HFF-Myc (cell line): ENCODE results near the gene CNTNAP4.

Experiments used
- DNase-seq: peaks from one replicate; pipeline ENCODE4 v3.0.0-alpha.2; 2011; ENCODE audit warnings: low read depth; ENCODE audit errors: extremely low read depth
- H3K4me3 ChIP-seq: replicated peaks from 2 replicates; pipeline ENCODE4 v1.5.1; 2011; ENCODE audit warnings: low read depth, mild to moderate bottlenecking, control low read depth, low read length
- TF ChIP-seq, protein P1 (sequence below): IDR thresholded peaks from 2 replicates; pipeline ENCODE4 v1.5.1; 2012; ENCODE audit warnings: mild to moderate bottlenecking, low read depth, low read length, control low read depth; ENCODE audit errors: missing control alignments

The CNTNAP4 gene

DNA sequence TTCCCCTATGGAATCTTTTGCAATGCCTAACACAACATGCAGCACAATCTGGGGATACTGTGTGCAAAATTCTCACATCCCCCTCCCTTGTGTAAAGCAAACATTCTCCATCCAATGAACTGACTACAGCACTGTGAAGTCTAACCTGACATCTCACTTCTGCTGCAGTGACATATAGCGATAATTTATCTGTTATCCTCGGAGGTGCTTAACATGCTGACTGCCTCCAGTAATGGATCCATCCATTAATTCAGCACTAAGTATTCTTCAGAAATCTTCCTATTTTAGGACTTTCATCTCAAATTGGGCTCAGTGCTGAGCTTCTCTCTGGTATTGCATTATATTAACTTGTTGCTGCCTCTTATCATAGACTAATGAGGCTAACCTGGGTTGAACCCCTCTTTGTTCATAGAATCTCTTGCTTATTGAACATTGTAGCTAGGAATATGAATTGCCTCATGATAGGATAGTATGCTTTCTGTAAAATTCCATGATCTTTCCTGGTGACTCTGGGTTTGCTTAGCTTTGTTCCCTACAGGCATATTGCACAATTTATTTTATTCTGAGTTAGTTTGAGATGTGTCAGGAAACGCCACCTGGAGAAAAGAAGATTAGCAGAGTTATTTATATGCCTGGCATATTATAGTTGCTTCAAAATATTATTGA lies 187.9 kb downstream of the CNTNAP4 start:
- no peak for DNase-seq
- TF ChIP-seq, protein P1, sequence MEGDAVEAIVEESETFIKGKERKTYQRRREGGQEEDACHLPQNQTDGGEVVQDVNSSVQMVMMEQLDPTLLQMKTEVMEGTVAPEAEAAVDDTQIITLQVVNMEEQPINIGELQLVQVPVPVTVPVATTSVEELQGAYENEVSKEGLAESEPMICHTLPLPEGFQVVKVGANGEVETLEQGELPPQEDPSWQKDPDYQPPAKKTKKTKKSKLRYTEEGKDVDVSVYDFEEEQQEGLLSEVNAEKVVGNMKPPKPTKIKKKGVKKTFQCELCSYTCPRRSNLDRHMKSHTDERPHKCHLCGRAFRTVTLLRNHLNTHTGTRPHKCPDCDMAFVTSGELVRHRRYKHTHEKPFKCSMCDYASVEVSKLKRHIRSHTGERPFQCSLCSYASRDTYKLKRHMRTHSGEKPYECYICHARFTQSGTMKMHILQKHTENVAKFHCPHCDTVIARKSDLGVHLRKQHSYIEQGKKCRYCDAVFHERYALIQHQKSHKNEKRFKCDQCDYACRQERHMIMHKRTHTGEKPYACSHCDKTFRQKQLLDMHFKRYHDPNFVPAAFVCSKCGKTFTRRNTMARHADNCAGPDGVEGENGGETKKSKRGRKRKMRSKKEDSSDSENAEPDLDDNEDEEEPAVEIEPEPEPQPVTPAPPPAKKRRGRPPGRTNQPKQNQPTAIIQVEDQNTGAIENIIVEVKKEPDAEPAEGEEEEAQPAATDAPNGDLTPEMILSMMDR = no peak
- H3K4me3 ChIP-seq = no peak overlapping the region

DNA sequence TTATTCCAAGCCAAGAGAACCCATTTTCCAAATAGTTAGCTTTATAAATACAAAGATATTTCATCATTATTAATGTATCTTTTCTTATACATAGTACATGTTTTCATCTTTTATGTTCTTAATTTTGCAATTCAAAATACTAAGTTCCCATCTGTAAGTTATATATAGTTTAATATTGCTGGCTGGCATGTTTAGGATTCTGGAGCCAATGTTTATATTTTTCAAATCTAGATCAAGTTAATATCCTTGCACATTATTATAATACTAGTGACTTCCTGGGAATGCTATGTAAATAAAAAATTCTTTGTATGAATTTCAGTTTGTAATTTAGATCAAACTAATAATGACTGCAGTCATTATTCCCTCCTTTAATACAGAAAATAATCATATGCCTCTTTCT lies 189.7 kb downstream of the CNTNAP4 start:
- H3K4me3 ChIP-seq = no peak overlapping the region
- TF ChIP-seq, protein P1 = no peak
- DNase-seq = no peak

DNA sequence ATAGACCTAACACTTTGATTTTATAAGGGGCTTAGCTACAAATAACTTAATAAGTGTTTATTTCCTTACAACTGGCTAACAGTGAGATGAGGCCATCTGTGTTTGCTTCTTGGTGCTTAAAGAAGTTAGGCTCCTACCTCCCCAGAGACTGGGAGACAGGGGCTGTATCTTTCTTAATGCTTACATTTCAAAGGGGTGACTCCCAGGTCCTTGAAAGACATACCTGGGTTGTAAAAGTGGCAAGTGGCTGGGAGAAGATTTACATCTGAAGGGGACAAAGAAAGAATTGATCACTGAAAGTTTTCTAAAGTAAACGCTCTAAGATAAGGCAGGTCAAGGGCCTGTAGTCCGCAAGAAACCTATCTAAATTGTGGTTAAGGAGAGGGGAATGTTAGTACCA lies 196.8 kb downstream of the CNTNAP4 start:
- H3K4me3 ChIP-seq = no peak overlapping the region
- TF ChIP-seq, protein P1 = no peak
- DNase-seq = no peak

DNA sequence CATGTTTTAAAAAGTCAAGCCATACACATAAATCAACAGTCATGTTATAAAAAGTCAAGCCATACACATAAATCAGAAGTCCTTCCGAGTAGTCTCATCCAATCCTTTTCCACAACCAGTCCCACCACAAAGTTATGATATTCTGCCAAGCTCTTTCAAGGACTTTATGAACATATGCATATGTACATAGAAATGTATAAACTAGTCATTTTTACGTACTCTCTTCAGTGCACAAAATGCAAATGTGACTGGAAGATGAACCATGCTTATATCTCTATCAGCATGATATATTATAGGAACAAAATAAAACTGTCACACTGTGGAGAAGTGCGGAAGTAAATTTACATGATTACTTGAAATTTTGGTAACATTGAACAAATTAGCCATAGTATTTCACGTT lies 200.9 kb downstream of the CNTNAP4 start:
- TF ChIP-seq, protein P1 = no peak
- DNase-seq = no peak
- no peak overlapping the region for H3K4me3 ChIP-seq

DNA sequence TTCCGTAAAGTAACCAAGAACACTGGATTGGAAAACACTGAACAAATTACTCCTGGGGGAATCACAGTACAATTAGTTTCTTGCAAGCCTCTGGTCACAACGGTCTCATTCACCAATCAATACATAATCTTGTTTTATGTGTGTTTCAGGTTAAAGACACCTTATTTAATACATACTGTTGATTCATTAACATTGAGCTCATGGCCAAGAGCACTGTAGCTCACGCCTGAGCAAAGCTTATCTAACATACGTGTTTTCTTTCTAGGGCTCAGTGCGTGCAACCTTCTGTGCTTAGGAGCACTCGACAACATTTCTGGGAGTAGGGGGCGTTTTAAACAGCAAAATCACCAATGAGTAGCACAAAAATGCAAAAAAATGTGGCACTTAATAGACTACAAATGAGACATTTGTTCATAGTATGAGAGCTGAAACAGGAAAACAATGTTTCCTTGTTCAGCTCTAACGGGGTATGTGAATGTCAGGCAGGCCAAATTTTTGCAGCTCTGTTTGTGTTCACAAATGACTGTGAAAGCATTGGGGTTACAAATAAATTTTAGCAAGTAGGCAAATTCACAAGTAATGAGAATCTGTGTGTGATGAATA lies 206.2 kb downstream of the CNTNAP4 start:
- TF ChIP-seq, protein P1 = no peak
- H3K4me3 ChIP-seq = no peak overlapping the region
- no peak for DNase-seq

DNA sequence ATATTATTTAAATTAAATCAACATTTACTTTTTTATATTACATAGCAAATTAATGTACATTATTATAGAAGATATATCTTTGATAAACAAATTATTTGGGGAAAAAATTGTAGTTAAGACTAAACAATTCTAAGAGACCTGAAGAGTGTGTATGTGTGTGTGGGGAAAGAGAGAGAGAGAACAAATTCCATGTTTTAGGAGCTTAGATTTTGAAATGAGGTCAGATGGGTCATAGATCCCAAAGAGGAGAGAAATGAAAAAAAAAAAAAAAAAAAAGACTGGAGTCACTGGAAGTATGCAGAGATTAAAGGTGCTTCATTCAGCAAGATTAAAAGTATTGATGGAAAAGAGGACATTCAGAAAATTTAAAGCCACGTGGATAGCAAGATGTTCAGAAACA lies 206.8 kb downstream of the CNTNAP4 start:
- TF ChIP-seq, protein P1 = no peak
- no peak for DNase-seq
- H3K4me3 ChIP-seq = no peak overlapping the region
